Myocyte (in vitro differentiated cells): ENCODE measurements around the gene VIM. TPM values are rescaled to one million over a fixed set of nuclear protein-coding genes. Genes with fewer than 3 reads are reported as not detected.
A peak's percentile ranks its signal among the peaks of the same experiment; 100 is the strongest.

Experiments
- DNase-seq: peaks from one replicate; pipeline ENCODE4 v3.0.0-alpha.2; 2012; ENCODE audit warnings: low read depth
- total RNA-seq: library from RNA; depleted of rRNA; stranded (reverse); fragments of >200 nt; gene quantifications from 2 replicates; pipeline ENCODE4 v1.2.3, GENCODE V29; 2014

VIM gene
- total RNA-seq, 1 donor from 2014 or later = 1,826 TPM

DNA sequence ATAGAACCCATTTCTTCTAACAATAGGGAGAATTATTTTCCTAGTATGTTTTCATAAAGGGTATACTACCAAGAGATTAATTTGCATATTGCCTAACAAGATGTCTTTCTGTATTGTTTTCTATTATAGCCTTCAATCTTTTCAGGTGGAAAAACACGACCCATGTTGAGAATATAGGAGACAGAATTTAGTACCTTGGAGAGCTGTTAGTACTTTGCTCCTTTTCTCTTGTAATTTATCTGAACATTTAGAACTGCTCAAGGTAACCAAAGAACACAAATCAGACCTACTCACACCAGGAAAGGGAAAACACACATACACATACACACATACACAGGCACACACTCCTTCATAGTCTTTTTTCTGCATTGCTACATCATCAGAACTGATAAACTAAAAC lies 18.7 kb upstream of the VIM start:
- no peak for DNase-seq

DNA sequence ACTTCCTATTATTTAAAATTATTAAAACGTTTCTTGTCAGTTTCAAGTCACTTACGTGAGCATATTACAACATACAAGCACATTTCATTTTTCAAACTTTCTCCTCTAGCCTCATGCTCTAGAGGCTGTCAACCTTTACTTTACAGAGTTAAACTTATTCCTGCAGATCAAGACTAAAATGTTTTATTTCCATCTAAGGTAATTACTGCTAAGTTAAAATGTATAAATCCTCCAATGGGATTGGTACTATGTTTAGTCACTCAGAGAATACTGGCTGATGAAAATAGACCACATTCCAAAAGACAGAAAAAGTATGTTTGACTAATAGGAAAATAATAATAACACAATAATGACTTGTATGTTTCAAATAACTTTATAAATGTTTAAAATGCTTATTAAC lies 18.2 kb upstream of the VIM start:
- DNase-seq = no peak

GRCh38 chr10:17210361-17210760 lies 17.7 kb upstream of the VIM start:
- no peak for DNase-seq

- no peak for DNase-seq
These were observed 15.2 kb upstream of the VIM start for GRCh38 chr10:17212802-17213221.

DNA sequence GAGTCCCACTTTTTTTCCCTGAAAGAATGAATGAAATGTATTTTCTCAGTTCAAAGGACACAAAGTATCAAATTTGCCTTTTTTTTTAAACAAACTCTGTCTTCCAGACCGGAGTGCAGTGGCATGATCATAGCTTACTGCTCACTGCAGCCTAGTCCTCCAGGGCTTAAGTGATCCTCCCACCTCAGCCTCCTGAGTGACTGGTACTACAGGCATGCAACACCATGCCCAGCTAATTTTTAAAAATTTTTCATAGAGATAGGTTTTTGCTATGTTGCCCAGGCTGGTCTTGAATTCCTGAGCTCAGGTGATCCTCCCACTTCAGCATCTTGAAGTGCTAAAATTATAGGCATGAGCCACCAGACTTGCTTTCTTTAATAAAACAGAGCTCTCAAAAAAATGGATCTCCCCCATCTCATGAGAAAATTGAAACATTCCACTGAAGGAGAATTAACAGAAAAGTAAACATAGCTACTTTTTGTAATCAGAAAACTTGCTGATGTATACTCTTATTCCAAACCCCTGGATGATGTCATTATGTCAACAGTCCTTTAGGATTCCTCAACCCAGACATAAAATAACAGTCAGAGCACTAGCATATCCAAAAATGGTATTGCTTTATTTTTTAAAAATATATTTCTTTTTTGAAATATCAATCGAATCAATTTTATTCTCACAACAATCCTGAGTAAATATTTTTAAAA lies 14.2 kb upstream of the VIM start:
- no peak for DNase-seq

DNA sequence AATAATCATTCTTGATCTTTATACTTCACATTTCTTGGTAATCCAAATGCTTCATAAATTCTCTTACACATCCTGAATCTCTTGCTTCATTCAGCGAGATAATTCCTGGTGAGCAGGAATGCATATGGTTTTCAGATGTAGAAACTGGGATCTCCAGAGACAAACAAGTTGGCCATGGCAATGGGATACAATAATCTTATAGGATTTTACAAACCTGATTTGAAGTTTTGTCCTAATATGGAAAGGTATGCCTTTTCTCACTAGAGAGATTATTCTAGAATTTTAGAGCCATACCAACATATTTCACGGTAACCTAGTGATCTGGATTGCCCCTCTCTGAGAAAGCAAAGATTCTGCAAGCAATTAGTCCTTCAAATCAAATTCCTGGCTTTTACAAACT lies 13.5 kb upstream of the VIM start:
- DNase-seq = no peak

GRCh38 chr10:17214971-17215781 lies 12.9 kb upstream of the VIM start:
- DNase-seq = peak; percentile 88

- DNase-seq = no peak
These were observed 12.3 kb upstream of the VIM start for GRCh38 chr10:17215782-17216122.

GRCh38 chr10:17216217-17216900 lies 11.7 kb upstream of the VIM start:
- peak; percentile 64 for DNase-seq

DNA sequence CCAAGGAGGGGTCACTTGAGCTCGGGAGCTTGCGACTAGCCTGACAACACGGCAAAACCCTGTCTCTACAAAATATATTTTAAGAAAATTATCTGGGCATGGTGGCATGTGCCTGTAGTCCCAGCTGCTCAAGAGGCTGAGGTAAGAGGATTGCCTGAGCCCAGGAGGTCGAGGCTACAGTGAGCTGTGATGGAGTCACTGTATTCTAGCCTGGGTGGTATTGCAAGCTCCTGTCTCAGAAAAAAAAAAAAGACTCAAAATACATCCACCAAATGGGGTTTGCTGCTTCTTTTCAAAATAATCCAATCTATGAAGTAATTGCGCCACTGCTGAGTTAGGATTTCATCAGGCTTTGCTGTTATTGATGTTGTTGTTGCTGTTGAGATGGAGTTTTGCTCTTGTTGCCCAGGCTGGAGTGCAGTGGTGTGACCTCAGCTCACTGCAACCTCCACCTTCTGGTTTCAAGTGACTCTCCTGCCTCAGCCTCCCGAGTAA lies 11.1 kb upstream of the VIM start:
- no peak for DNase-seq

DNA sequence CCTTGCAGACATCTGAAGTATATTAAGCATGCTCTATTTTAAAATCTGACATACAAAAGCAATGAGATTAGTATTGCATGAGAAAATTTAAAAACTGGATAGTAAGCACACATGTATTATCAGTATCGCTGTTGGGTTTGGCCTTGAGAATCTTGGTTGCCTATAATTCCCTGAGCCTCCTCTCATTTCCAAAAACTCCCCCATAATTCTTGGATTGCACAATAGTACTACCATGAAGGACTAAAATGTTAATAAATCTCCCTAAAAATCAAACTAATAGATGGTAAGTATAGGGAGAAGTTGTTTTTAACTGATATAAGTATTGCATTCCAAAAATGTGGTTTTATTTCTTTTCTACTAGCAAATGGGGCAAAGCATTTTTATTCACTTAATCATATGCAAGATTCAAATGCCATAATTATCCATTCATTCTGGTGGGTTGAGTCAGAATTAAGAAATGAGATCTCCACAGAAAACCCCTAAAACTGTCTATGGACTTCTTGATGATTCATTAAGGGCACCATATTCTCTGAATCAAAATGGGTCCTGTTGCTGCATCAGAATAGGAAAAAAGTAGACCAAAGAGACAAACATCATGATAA lies 10.3 kb upstream of the VIM start:
- no peak for DNase-seq

- DNase-seq = no peak
These were observed 9.0 kb upstream of the VIM start for GRCh38 chr10:17219024-17219423.

GRCh38 chr10:17220652-17221100 lies 7.4 kb upstream of the VIM start:
- no peak for DNase-seq

GRCh38 chr10:17222329-17222728 lies 5.7 kb upstream of the VIM start:
- no peak for DNase-seq

GRCh38 chr10:17225808-17226207 lies 2.2 kb upstream of the VIM start:
- no peak for DNase-seq

DNA sequence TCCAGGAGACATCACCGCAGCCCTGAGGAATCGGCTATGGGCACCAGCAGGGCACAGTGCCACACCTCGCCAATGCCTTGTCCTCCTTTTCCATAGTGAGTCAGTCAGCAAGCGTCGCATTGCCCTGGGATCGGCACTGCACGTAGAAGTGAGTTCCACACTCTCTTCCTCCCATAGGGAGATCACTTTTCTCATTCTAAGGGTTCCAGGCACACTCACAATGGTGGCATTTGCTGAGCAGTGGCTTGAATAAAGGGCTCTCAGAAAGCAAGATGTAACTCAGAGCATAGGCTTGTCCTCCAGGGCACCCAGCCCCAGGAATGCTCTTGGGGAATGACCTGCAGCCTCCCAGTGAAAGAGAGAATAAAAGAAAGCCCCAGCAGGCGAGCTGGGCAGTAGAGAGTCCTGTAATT lies 1.1 kb upstream of the VIM start:
- DNase-seq = no peak

- no peak for DNase-seq
These were observed 512 bp upstream of the VIM start for GRCh38 chr10:17227367-17228090.

DNA sequence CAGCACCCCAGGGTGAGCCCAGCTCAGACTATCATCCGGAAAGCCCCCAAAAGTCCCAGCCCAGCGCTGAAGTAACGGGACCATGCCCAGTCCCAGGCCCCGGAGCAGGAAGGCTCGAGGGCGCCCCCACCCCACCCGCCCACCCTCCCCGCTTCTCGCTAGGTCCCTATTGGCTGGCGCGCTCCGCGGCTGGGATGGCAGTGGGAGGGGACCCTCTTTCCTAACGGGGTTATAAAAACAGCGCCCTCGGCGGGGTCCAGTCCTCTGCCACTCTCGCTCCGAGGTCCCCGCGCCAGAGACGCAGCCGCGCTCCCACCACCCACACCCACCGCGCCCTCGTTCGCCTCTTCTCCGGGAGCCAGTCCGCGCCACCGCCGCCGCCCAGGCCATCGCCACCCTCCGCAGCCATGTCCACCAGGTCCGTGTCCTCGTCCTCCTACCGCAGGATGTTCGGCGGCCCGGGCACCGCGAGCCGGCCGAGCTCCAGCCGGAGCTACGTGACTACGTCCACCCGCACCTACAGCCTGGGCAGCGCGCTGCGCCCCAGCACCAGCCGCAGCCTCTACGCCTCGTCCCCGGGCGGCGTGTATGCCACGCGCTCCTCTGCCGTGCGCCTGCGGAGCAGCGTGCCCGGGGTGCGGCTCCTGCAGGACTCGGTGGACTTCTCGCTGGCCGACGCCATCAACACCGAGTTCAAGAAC lies 1.1 kb downstream of the VIM start:
- peak; percentile 93 for DNase-seq

DNA sequence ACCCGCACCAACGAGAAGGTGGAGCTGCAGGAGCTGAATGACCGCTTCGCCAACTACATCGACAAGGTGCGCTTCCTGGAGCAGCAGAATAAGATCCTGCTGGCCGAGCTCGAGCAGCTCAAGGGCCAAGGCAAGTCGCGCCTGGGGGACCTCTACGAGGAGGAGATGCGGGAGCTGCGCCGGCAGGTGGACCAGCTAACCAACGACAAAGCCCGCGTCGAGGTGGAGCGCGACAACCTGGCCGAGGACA lies 1.6 kb downstream of the VIM start:
- DNase-seq = peak; percentile 53

GRCh38 chr10:17229967-17230682 lies 2.1 kb downstream of the VIM start:
- peak; percentile 91 for DNase-seq
